DMS153 (cell line): ENCODE results near the gene GMNN.
"Not testable (repeated sequence)": the region's sequence is repeated elsewhere in the genome, so short reads cannot be mapped to it uniquely, and the experiment has no call there.

Experiments
- DNase-seq: peaks from one replicate; lab custom pipeline; 2025; lab: John Stamatoyannopoulos, UW

Gene GMNN

GRCh38 chr6:24761851-24762250 lies 12.9 kb upstream of the GMNN start:
- no peak for DNase-seq

- peak; percentile 35 for DNase-seq
These were observed 11.2 kb upstream of the GMNN start for GRCh38 chr6:24763578-24763977.

- not testable (repeated sequence) for DNase-seq
These were observed 9.6 kb upstream of the GMNN start for GRCh38 chr6:24764833-24765828.

DNA sequence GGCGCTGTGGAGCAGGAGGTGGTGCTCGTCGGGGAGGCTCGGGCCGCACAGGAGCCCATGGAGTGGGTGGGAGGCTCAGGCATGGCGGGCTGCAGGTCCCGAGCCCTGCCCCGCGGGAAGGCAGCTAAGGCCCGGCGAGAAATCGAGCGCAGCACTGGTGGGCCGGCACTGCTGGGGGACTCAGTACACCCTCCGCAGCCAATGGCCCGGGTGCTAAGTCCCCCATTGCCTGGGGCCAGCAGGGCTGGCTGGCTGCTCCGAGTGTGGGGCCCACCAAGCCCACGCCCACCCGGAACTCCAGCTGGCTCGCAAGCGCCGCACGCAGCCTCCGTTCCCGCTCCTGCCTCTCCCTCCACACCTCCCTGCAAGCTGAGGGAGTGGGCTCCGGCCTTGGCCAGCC lies 8.8 kb upstream of the GMNN start:
- not testable (repeated sequence) for DNase-seq

GRCh38 chr6:24766680-24767462 lies 7.9 kb upstream of the GMNN start:
- no peak for DNase-seq

DNA sequence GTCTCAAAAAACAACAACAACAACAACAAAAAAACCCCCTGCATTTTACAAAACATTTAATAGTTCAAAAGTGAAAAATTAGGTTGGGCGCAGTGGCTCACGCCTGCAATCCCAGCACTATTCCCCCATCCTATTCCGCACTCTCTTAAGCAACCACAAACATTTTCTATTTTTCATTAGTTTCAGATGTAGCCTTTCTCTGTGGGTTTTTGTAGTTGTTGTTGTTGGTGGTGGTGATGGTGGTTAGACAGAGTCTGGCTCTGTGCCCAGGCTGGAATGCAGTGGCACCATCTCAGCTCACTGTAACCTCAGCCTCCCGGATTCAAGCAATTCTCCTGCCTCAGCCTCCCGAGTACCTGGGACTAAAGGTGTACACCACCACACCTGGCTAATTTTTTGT lies 6.4 kb upstream of the GMNN start:
- no peak for DNase-seq

- DNase-seq, result no peak
These were observed 852 bp downstream of the GMNN start for GRCh38 chr6:24775520-24776058.

GRCh38 chr6:24777227-24777626 lies 2.5 kb downstream of the GMNN start:
- DNase-seq, result no peak

DNA sequence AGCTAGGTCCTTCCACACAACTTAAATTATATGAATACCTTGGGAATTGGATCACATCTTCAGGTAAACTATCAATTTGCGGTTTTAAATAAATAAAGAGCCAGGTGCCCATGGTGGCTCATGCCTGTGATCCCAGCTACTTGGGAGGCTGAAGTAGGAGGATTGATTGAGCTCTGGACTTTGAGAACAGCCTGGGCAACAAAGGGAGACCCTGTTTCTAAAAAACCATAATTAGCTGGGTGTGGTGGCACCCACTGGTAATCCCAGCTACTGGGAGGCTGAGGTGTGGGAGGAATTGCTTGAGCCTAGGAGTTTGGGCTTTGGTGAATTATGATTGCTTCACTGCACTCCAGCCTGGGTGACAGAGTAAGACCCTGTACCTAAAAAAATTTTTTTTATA lies 3.4 kb downstream of the GMNN start:
- DNase-seq, result no peak

GRCh38 chr6:24778878-24779277 lies 4.1 kb downstream of the GMNN start:
- no peak for DNase-seq

GRCh38 chr6:24779416-24780016 lies 4.8 kb downstream of the GMNN start:
- no peak for DNase-seq

- DNase-seq, result no peak
These were observed 5.5 kb downstream of the GMNN start for GRCh38 chr6:24780206-24780605.

DNA sequence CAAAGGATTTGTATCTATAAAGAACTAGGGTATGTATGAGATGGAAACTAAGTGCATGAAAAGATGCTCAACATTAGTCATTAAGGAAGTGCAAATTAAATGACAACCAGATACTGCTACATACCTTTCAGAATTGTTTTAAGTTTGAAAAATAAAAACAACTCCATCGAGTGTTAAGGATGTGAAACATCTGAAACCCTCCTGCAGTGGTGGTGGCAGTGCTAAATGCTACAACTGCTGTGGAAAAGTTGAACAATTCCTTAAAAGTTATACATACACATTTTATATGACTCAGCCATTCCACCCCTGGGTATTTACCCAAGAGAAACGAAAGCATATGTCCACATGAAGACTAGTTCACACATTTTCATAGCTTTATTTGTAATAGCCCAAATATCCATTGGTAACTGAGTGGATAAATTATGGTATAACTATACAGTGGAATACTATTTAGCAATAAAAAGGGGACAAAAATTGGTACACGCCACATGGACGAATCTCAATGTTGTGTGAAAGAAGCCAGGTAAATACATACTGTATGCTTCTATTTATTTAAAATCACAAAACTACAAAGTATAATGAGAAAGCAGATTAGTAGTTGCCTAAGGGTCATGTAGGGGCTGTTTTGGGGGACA lies 13.4 kb downstream of the GMNN start:
- no peak for DNase-seq

DNA sequence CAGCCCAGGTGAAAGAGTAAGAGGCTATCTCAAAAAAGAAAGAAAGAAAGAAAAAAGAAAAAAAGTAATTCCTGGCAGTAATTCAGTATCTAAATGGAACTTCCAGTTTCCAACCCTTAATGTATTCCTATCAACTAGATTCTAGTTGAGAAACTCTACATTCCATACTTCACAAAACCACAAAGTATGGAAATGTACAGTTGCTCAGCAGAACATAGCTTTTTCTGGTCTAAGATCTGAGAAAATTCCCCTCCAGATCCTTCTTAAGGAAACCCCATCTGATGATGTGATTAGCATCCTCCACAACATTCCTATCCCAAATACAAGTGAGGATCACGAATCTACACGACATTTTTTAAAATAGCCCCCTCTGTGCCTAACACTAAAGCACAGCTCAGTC lies 20.4 kb downstream of the GMNN start:
- no peak for DNase-seq

DNA sequence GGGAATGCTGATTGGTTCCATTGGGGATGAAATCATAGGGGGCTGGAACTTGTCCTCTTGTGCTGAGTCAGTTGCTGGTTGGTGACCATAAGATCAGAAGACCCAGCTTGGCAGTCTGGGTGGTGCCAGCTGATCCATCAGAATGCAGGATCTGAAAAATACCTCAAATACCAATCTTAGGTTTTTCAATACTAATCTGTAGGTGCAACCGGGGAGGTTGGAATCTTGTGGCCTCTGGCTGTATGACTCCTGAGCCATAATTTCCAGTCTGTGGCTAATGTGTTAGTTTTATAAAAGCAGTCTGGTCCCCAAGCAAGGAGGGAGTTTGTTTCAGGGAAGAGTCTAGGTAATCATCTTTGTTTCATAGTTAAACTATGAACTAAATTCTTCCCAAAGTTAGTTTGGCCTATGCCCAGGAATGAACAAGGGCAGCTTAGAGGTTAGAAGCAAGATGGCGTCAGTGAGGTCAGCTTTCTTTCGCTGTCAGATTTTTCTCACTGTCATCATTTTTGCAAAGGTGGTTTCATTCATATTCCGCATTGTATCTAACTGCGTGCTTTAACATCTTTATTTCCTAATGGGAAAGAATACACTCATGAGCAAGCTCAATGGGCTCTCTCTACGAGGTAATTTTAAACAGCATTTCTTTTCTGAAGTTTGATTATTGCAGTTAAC lies 22.0 kb downstream of the GMNN start:
- DNase-seq, result no peak

DNA sequence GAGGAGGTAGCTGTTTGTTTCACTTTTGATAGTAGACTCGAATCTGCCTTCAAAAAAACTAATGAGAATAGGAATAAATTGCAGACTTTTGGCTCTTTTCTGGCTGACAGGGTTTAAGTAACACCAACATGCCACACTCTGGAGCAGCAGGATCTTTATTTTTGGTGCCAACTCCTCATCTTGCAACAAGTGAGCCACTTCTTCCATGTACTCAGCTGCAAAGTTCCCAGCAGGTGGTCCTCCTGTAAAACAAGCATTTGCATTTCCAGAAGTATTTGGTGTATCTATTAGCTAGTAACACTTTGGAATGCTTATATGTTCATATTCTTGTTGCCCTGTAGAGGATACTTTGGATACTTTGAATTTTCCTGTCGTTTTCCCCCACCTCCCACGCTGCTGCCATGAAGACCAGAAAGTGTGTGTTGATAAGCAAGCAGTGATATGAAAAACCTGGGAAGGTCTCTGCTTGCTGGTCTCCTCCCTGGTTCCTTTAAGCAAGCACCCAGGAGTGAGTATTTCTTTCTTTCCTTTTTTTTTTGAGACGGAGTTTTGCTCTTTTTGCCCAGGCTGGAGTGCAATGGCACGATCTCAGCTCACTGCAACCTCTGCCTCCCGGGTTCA lies 23.0 kb downstream of the GMNN start:
- DNase-seq, result no peak

GRCh38 chr6:24798740-24799540 lies 24.2 kb downstream of the GMNN start, which contains the start of gene ARMH2:
Gene ARMH2, minus strand, starts transcription at chr6:24798917. Its CDS starts 60 bp downstream, at chr6:24798857.
- no peak for DNase-seq

- DNase-seq, result no peak
These were observed 24.8 kb downstream of the GMNN start for GRCh38 chr6:24799541-24799915.

DNA sequence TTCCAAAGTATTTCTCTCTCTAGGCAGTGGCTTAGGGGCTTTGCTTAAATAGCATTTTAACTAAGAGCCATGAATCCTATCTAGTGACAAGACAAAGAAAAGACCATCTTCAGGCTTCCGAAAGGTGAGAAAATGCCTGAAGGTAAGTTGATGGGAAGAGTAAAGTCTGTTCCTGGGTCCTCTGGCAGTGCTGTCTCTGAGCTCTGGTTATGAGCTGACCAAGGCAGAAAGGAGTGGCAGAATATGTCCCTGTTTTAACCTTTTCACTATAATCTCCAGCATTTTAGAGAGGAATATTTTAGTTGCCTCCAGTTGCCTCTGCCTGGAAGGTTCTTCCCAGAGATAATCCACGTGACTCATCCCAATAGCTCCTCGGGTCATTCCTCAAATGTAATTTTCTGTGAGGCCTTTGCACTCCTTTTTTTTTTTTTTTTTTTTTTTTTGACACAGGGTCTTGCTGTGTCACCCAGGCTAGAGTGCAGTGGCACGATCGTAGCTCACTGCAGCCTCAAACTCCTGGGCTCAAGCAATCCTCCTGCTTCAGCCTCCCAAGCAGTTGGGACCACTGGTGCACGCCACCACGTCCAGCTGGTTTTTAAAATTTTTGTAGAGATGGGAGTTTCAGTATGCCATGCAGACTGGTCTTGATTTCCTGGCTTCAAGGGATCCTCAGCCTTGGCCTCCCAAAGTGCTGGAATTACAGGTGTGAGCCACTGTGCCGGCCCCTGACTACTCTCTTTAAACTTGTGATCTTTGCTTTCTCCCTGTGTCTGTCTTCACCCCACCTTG lies 27.7 kb downstream of the GMNN start:
- no peak for DNase-seq
